Parathyroid adenoma (tissue), 2 donors: ENCODE results near the gene NFIB.

Experiments used
- H2AFZ ChIP-seq: fragments of 300-600 bp; sonication (generic); one replicate; pipeline ENCODE4 v1.7.0; 2017; ENCODE audit warnings: antibody characterized with exemption, mild to moderate bottlenecking
- H3K27ac ChIP-seq: fragments of 300-600 bp; sonication (generic); one replicate; pipeline ENCODE4 v1.7.0; 2017
- H3K27me3 ChIP-seq: fragments of 300-600 bp; sonication (generic); one replicate; pipeline ENCODE4 v1.7.0; 2017; ENCODE audit warnings: low read length; ENCODE audit not compliant: control insufficient read depth, insufficient read depth
- H3K36me3 ChIP-seq: fragments of 300-600 bp; sonication (generic); one replicate; pipeline ENCODE4 v1.7.0; 2017; ENCODE audit warnings: low read length; ENCODE audit not compliant: control insufficient read depth, insufficient read depth
- H3K4me1 ChIP-seq: fragments of 300-600 bp; sonication (generic); one replicate; pipeline ENCODE4 v1.7.0; 2017; ENCODE audit warnings: control low read depth
- H3K4me2 ChIP-seq: fragments of 300-600 bp; sonication (generic); one replicate; pipeline ENCODE4 v1.7.0; 2017; ENCODE audit warnings: low read length
- H3K4me3 ChIP-seq: fragments of 300-600 bp; sonication (generic); one replicate; pipeline ENCODE4 v1.7.0; 2017; ENCODE audit warnings: low read depth, low read length
- H3K79me2 ChIP-seq: fragments of 300-600 bp; sonication (generic); one replicate; pipeline ENCODE4 v1.7.0; 2017; ENCODE audit warnings: control low read depth
- H3K9ac ChIP-seq: fragments of 300-600 bp; sonication (generic); one replicate; pipeline ENCODE4 v1.7.0; 2017; ENCODE audit warnings: mild to moderate bottlenecking
- H3K9me3 ChIP-seq: fragments of 300-600 bp; sonication (generic); one replicate; pipeline ENCODE4 v1.7.0; 2017; ENCODE audit warnings: low read length; ENCODE audit not compliant: control insufficient read depth
- CTCF ChIP-seq: fragments of 300-600 bp; sonication (generic); IDR thresholded peaks from one replicate; pipeline ENCODE4 v1.7.0; 2017; ENCODE audit warnings: antibody characterized with exemption, mild to moderate bottlenecking
- donor health status: primary hyperparathyroidism.

NFIB gene

GRCh38 chr9:14144215-14144614, 169.7 kb downstream of the NFIB start:
- Histone ChIP-seq H3K9ac (no peak overlapping the region), H3K27ac (no peak overlapping the region), H2AFZ (no peak overlapping the region), H3K36me3 (no peaks in the 10 kb centered on the region), H3K4me2 (no peak overlapping the region), H3K27me3 (no peaks in the 10 kb centered on the region), H3K79me2 (no peaks in the 10 kb centered on the region), H3K4me1 (no peaks in the 10 kb centered on the region), H3K9me3 (no peaks in the 10 kb centered on the region), H3K4me3 (no peak overlapping the region)
- no peak for TF ChIP-seq CTCF

GRCh38 chr9:14141699-14142098, 172.2 kb downstream of the NFIB start:
- Histone ChIP-seq H3K79me2 (no peaks in the 10 kb centered on the region), H3K4me3 (no peak overlapping the region), H3K27ac (no peak overlapping the region), H3K4me2 (no peak overlapping the region), H3K27me3 (no peaks in the 10 kb centered on the region), H3K4me1 (no peaks in the 10 kb centered on the region), H3K9ac (no peak overlapping the region), H3K9me3 (no peaks in the 10 kb centered on the region), H2AFZ (no peak overlapping the region), H3K36me3 (no peaks in the 10 kb centered on the region)
- TF ChIP-seq CTCF, result no peak

- TF ChIP-seq CTCF, result no peak
- Histone ChIP-seq H3K4me2 (no peak overlapping the region), H3K4me3 (no peak overlapping the region), H3K27ac (no peak overlapping the region), H3K9ac (no peak overlapping the region), H3K27me3 (no peaks in the 10 kb centered on the region), H3K9me3 (no peaks in the 10 kb centered on the region), H3K79me2 (no peaks in the 10 kb centered on the region), H3K36me3 (no peaks in the 10 kb centered on the region), H2AFZ (no peak overlapping the region), H3K4me1 (no peaks in the 10 kb centered on the region)
These were observed 173.7 kb downstream of the NFIB start for GRCh38 chr9:14140096-14140697.

GRCh38 chr9:14139287-14139686, 174.7 kb downstream of the NFIB start:
- Histone ChIP-seq H3K4me1 (no peaks in the 10 kb centered on the region), H3K4me3 (no peak overlapping the region), H3K4me2 (no peak overlapping the region), H3K9ac (no peak overlapping the region), H3K36me3 (no peaks in the 10 kb centered on the region), H3K27me3 (no peaks in the 10 kb centered on the region), H2AFZ (no peak overlapping the region), H3K27ac (no peak overlapping the region), H3K79me2 (no peaks in the 10 kb centered on the region), H3K9me3 (no peaks in the 10 kb centered on the region)
- TF ChIP-seq CTCF, result no peak

- H3K79me2 ChIP-seq, result no peaks in the 10 kb centered on the region
- H3K9me3 ChIP-seq, result no peaks in the 10 kb centered on the region
- H3K36me3 ChIP-seq, result no peaks in the 10 kb centered on the region
- H3K4me3 ChIP-seq, result no peak overlapping the region
- H3K27ac ChIP-seq, result no peak overlapping the region
- no peak overlapping the region for H2AFZ ChIP-seq
- no peaks in the 10 kb centered on the region for H3K4me1 ChIP-seq
- no peaks in the 10 kb centered on the region for H3K27me3 ChIP-seq
- no peak overlapping the region for H3K4me2 ChIP-seq
- TF ChIP-seq CTCF, result no peak
- no peak overlapping the region for H3K9ac ChIP-seq
These were observed 177.1 kb downstream of the NFIB start for GRCh38 chr9:14136646-14137370.
